Fibroblast of pulmonary artery (primary cell): Measurements from ENCODE around the gene DMD.
"Not testable (repeated sequence)": the region's sequence is repeated elsewhere in the genome, so short reads cannot be mapped to it uniquely, and the experiment has no call there.

Experiments used
- DNase-seq: peaks from one replicate; pipeline ENCODE4 v3.0.0-alpha.2; 2010; ENCODE audit warnings: low read depth
- H3K4me3 ChIP-seq: replicated peaks from 2 replicates; pipeline ENCODE4 v1.5.1; 2011; ENCODE audit warnings: low read depth, mild to moderate bottlenecking, control low read depth, low read length, moderate library complexity
- CTCF ChIP-seq: IDR thresholded peaks from 2 replicates; pipeline ENCODE4 v1.5.1; 2011; ENCODE audit warnings: mild to moderate bottlenecking, control low read depth, low read length, inconsistent platforms; ENCODE audit errors: missing control alignments

The DMD gene

GRCh38 chrX:33095079-33095478, 116.3 kb downstream of the DMD start:
- DNase-seq = no peak
- H3K4me3 ChIP-seq = no peak overlapping the region
- TF ChIP-seq CTCF = no peak

- no peak overlapping the region for H3K4me3 ChIP-seq
- DNase-seq = no peak
- TF ChIP-seq CTCF = no peak
Measured at GRCh38 chrX:33087411-33087810, 123.9 kb downstream of the DMD start.

GRCh38 chrX:33086886-33087285, 124.5 kb downstream of the DMD start:
- TF ChIP-seq CTCF = no peak
- no peak overlapping the region for H3K4me3 ChIP-seq
- DNase-seq = no peak

GRCh38 chrX:33082371-33082770, 129.0 kb downstream of the DMD start:
- H3K4me3 ChIP-seq = no peak overlapping the region
- no peak for TF ChIP-seq CTCF
- DNase-seq = no peak

- DNase-seq = no peak
- H3K4me3 ChIP-seq = no peak overlapping the region
- TF ChIP-seq CTCF = no peak
Measured at GRCh38 chrX:33078273-33078672, 133.1 kb downstream of the DMD start.

GRCh38 chrX:33073660-33074059, 137.7 kb downstream of the DMD start:
- not testable (repeated sequence) for DNase-seq, H3K4me3 ChIP-seq

GRCh38 chrX:33065415-33065814, 145.9 kb downstream of the DMD start:
- no peak for TF ChIP-seq CTCF
- no peak overlapping the region for H3K4me3 ChIP-seq
- no peak for DNase-seq

GRCh38 chrX:33062041-33062440, 149.3 kb downstream of the DMD start:
- TF ChIP-seq CTCF = no peak
- no peak for DNase-seq
- H3K4me3 ChIP-seq = no peak overlapping the region
